Islet precursor cell (in vitro differentiated cells): ENCODE results near the gene KCNH4.
"Not testable (repeated sequence)": the region's sequence is repeated elsewhere in the genome, so short reads cannot be mapped to it uniquely, and the experiment has no call there.

Experiments used
- DNase-seq: peaks from one replicate; pipeline ENCODE4 v3.0.0-alpha.2; 2018

Gene KCNH4

GRCh38 chr17:42177684-42178083 lies 3.3 kb downstream of the KCNH4 start:
- no peak for DNase-seq

- no peak for DNase-seq
These were observed 6.7 kb downstream of the KCNH4 start for GRCh38 chr17:42174126-42174783.

GRCh38 chr17:42171831-42172230 lies 9.1 kb downstream of the KCNH4 start:
- peak; percentile 90 for DNase-seq

GRCh38 chr17:42169351-42169750 lies 11.6 kb downstream of the KCNH4 start:
- DNase-seq, result no peak

GRCh38 chr17:42167807-42168206 lies 13.1 kb downstream of the KCNH4 start:
- DNase-seq, result no peak

GRCh38 chr17:42166196-42166763 lies 14.7 kb downstream of the KCNH4 start:
- no peak for DNase-seq

- DNase-seq, result no peak
These were observed 15.2 kb downstream of the KCNH4 start for GRCh38 chr17:42165751-42166150.

- no peak for DNase-seq
These were observed 17.1 kb downstream of the KCNH4 start for GRCh38 chr17:42163696-42164407.

- DNase-seq, result no peak
These were observed 17.8 kb downstream of the KCNH4 start for GRCh38 chr17:42163113-42163512.

GRCh38 chr17:42160531-42160910 lies 20.4 kb downstream of the KCNH4 start:
- no peak for DNase-seq

GRCh38 chr17:42159796-42160530 lies 21.0 kb downstream of the KCNH4 start:
- DNase-seq, result no peak

GRCh38 chr17:42155614-42156045 lies 25.3 kb downstream of the KCNH4 start:
- peak; percentile 71 for DNase-seq

- DNase-seq, result peak; percentile 83
These were observed 26.8 kb downstream of the KCNH4 start for GRCh38 chr17:42153919-42154742.

- DNase-seq, result no peak
These were observed 33.9 kb downstream of the KCNH4 start for GRCh38 chr17:42146911-42147607.

GRCh38 chr17:42143138-42143537 lies 37.8 kb downstream of the KCNH4 start:
- not testable (repeated sequence) for DNase-seq

GRCh38 chr17:42142371-42142896 lies 38.5 kb downstream of the KCNH4 start:
- no peak for DNase-seq

- DNase-seq, result no peak
These were observed 39.6 kb downstream of the KCNH4 start for GRCh38 chr17:42141382-42141781.

GRCh38 chr17:42140690-42141089 lies 40.3 kb downstream of the KCNH4 start:
- DNase-seq, result not testable (repeated sequence)

- no peak for DNase-seq
These were observed 42.0 kb downstream of the KCNH4 start for GRCh38 chr17:42138749-42139492.

- DNase-seq, result no peak
These were observed 44.3 kb downstream of the KCNH4 start for GRCh38 chr17:42136654-42137051.
